Neural crest cell (in vitro differentiated cells): ENCODE data around the gene CSN1S1. TPM values are rescaled to one million over a fixed set of nuclear protein-coding genes. Genes with fewer than 3 reads are reported as not detected.

ENCODE experiments used
- DNase-seq: peaks from one replicate; pipeline ENCODE4 v3.0.0; 2021; ENCODE audit warnings: low read depth, mixed read lengths, low spot score
- H3K27ac Mint-ChIP-seq: one replicate; pipeline ENCODE4 v1.8.0; 2021; ENCODE audit warnings: mild to moderate bottlenecking, mixed read lengths; ENCODE audit not compliant: unreplicated experiment
- H3K27me3 Mint-ChIP-seq: 2 replicates; pipeline ENCODE4 v1.8.0; 2021; ENCODE audit warnings: low read depth, mild to moderate bottlenecking, mixed read lengths
- H3K36me3 Mint-ChIP-seq: 2 replicates; pipeline ENCODE4 v1.8.0; 2021; ENCODE audit warnings: low read depth, mild to moderate bottlenecking, mixed read lengths
- H3K4me1 Mint-ChIP-seq: 2 replicates; pipeline ENCODE4 v1.8.0; 2021; ENCODE audit warnings: mixed read lengths
- H3K4me3 Mint-ChIP-seq: one replicate; pipeline ENCODE4 v1.8.0; 2021; ENCODE audit warnings: mild to moderate bottlenecking, mixed read lengths
- H3K9me3 Mint-ChIP-seq: 2 replicates; pipeline ENCODE4 v1.8.0; 2021; ENCODE audit warnings: mixed read lengths
- CTCF ChIP-seq: fragments of 200-600 bp; sonication (generic); conservative IDR thresholded peaks from 2 replicates; pipeline ENCODE4 v1.5.0; 2021; ENCODE audit warnings: antibody characterized with exemption, mild to moderate bottlenecking
- long read RNA-seq: library from polyadenylated mRNA; unstranded; transcript quantifications from one replicate; pipeline ENCODE4 v2.0.0, GENCODE V29; 2020
- total RNA-seq: library from RNA; stranded (reverse); gene quantifications from 2 replicates; pipeline ENCODE4 v1.2.1, GENCODE V29; 2021

Gene CSN1S1, protein sequence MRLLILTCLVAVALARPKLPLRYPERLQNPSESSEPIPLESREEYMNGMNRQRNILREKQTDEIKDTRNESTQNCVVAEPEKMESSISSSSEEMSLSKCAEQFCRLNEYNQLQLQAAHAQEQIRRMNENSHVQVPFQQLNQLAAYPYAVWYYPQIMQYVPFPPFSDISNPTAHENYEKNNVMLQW
- total RNA-seq = not detected in 2 replicates
- long read RNA-seq = 0 reads

GRCh38 chr4:69930768-69931167 lies at the start of gene CSN1S1:
TSS of gene CSN1S1 (plus strand) at chr4:69931068. CDS start at chr4:69932556, 1,488 bp downstream.
- no peaks in the 10 kb centered on the region for H3K36me3 Mint-ChIP-seq
- no peak within 1 kb of the TSS for H3K27ac Mint-ChIP-seq
- peaks cover 1% of the 10 kb centered on the region for H3K9me3 Mint-ChIP-seq
- TF ChIP-seq CTCF = no peak
- peaks cover 5% of the 10 kb centered on the region for H3K4me1 Mint-ChIP-seq
- H3K4me3 Mint-ChIP-seq = no peak within 1 kb of the TSS
- no peaks in the 10 kb centered on the region for H3K27me3 Mint-ChIP-seq
- DNase-seq = no peak

DNA sequence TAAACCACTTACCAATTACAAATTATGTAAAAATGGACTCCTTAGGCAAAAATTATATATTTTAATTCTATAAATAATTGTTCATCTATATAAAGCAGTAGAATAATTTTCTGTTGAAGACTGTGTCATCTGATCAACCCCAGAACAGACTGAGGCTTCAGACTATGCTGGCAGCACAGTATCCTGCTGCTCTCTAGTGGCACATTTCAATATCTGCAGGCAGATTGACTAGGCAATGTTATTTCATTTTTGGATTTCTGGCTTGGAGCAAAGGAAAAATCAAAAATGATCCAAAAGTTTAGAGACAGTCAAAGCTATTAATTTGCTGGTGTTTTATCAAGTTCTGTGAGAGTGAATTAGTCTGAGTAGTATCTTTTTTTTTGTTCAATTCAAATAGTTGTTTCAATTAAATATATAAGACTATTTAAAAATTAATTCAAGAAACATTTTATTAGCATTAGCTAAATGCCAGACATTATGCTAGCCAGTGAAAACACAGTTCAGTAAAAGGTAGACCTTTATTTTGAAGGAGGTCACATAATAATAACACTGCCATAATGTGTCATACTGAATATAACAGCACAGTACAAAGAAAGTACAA lies 49.6 kb upstream of the CSN1S1 start:
- Mint-ChIP-seq H3K4me1 (no peaks in the 10 kb centered on the region), H3K4me3 (no peak overlapping the region), H3K27me3 (peaks cover 16% of the 10 kb centered on the region), H3K36me3 (no peaks in the 10 kb centered on the region), H3K27ac (no peak overlapping the region), H3K9me3 (peaks cover 4% of the 10 kb centered on the region)
- no peak for DNase-seq
- TF ChIP-seq CTCF = peak; percentile 94

DNA sequence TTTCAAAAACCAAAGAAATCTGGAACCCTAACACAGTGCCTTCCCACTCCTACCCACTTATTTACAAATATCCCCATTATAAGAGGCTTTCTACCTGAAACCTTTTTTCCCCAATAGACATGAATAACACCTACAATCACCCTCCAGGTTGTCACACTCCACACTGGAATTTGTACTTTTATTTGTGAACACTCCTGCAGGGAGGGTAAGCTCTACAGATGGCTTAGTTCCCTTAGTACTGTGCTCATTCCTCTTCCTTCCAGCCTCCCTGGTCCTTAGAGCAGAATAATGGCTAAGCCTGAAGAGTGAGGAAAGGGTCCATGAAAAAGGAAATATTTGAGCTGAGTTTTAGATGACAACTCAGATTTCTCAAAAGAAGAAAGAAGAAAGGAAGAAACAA lies 48.7 kb upstream of the CSN1S1 start:
- TF ChIP-seq CTCF = no peak
- H3K4me1 Mint-ChIP-seq = no peaks in the 10 kb centered on the region
- peaks cover 16% of the 10 kb centered on the region for H3K27me3 Mint-ChIP-seq
- no peak overlapping the region for H3K4me3 Mint-ChIP-seq
- H3K36me3 Mint-ChIP-seq = no peaks in the 10 kb centered on the region
- peaks cover 4% of the 10 kb centered on the region for H3K9me3 Mint-ChIP-seq
- DNase-seq = no peak
- no peak overlapping the region for H3K27ac Mint-ChIP-seq

- Mint-ChIP-seq H3K36me3 (no peaks in the 10 kb centered on the region), H3K27me3 (peaks cover 21% of the 10 kb centered on the region), H3K4me3 (no peak overlapping the region), H3K9me3 (peaks cover 4% of the 10 kb centered on the region), H3K4me1 (no peaks in the 10 kb centered on the region), H3K27ac (no peak overlapping the region)
- no peak for TF ChIP-seq CTCF
- DNase-seq = no peak
These were observed 42.5 kb upstream of the CSN1S1 start for GRCh38 chr4:69888336-69888735.

- Mint-ChIP-seq H3K27ac (no peak overlapping the region), H3K9me3 (no peaks in the 10 kb centered on the region), H3K4me1 (no peaks in the 10 kb centered on the region), H3K4me3 (no peak overlapping the region), H3K27me3 (peaks cover 50% of the 10 kb centered on the region), H3K36me3 (no peaks in the 10 kb centered on the region)
- no peak for DNase-seq
- TF ChIP-seq CTCF = no peak
These were observed 36.7 kb upstream of the CSN1S1 start for GRCh38 chr4:69894186-69894585.
